Colon (tissue), 2 donors: ENCODE data around the gene NUTF2.

ENCODE experiments used
- FAIRE-seq: peaks from 2 replicates; lab custom pipeline; 2012; peaks lifted over from hg19 to GRCh38; lab: Jason Lieb, UNC
- donor health status: control.
- donor health status: control.

Gene NUTF2

GRCh38 chr16:67837811-67838210, 8.9 kb upstream of the NUTF2 start:
- no peak for FAIRE-seq

- no peak for FAIRE-seq
These were observed 5.4 kb upstream of the NUTF2 start for GRCh38 chr16:67841198-67841815.

GRCh38 chr16:67841816-67842508, 4.8 kb upstream of the NUTF2 start, which contains the start of gene THAP11:
TSS of gene THAP11 (plus strand) at chr16:67842320. CDS start at chr16:67842555, 235 bp downstream.
- FAIRE-seq = no peak

- FAIRE-seq = no peak
These were observed 4.0 kb upstream of the NUTF2 start for GRCh38 chr16:67842509-67843342.

- no peak for FAIRE-seq
These were observed 3.4 kb upstream of the NUTF2 start for GRCh38 chr16:67843343-67843765.

- FAIRE-seq = no peak
These were observed 2.2 kb upstream of the NUTF2 start for GRCh38 chr16:67844497-67844896.

- no peak for FAIRE-seq
These were observed 1.3 kb upstream of the NUTF2 start for GRCh38 chr16:67845291-67846062.

- FAIRE-seq = no peak
These were observed 742 bp upstream of the NUTF2 start for GRCh38 chr16:67846063-67846319.

- FAIRE-seq = no peak
These were observed 530 bp downstream of the NUTF2 start, which contains the start of gene CENPT for GRCh38 chr16:67847064-67847861. TSS of gene CENPT (minus strand) at chr16:67847693. CDS start at chr16:67833859, 13,834 bp downstream.

- no peak for FAIRE-seq
These were observed 1.4 kb downstream of the NUTF2 start for GRCh38 chr16:67848118-67848517.

GRCh38 chr16:67853670-67854069, 6.9 kb downstream of the NUTF2 start:
- FAIRE-seq = no peak

- FAIRE-seq = no peak
These were observed 9.1 kb downstream of the NUTF2 start for GRCh38 chr16:67855789-67856188.

- no peak for FAIRE-seq
These were observed 10.3 kb downstream of the NUTF2 start for GRCh38 chr16:67856927-67857546.

GRCh38 chr16:67857547-67858233, 11.0 kb downstream of the NUTF2 start:
- peak; percentile 31 for FAIRE-seq

GRCh38 chr16:67858500-67858899, 11.8 kb downstream of the NUTF2 start:
- FAIRE-seq = no peak

- no peak for FAIRE-seq
These were observed 14.1 kb downstream of the NUTF2 start for GRCh38 chr16:67860589-67861398.

- FAIRE-seq = no peak
These were observed 15.1 kb downstream of the NUTF2 start for GRCh38 chr16:67861877-67862276.

GRCh38 chr16:67862623-67863583, 16.2 kb downstream of the NUTF2 start:
- no peak for FAIRE-seq
